ENCODE measurements around the gene CLSTN2. TPM values are rescaled to one million over a fixed set of nuclear protein-coding genes. Genes with fewer than 3 reads are reported as not detected.

The CLSTN2 gene
- total and polyA plus RNA-seq, 2 of the 8 experiments (the other 6 are each of a cell fraction or from before 2014, with no cell fraction given), result 0.39 to 0.52 TPM

- TF ChIP-seq YY1 (IDR thresholded peaks at IDR 0.05; ENCODE audit: low read depth, low read length) (no peak), BRCA1 (IDR thresholded peaks at IDR 0.05; ENCODE audit: low read depth, low read length) (no peak), BACH1 (IDR thresholded peaks at IDR 0.05; ENCODE audit: low read length) (no peak), SUZ12 (IDR thresholded peaks at IDR 0.05; ENCODE audit: low read length) (no peak), RNF2 (IDR thresholded peaks at IDR 0.05; ENCODE audit: borderline replicate concordance, low read depth, low read length, missing control alignments, poor library complexity, severe bottlenecking) (no peak)
- TF ChIP-seq, protein P1, sequence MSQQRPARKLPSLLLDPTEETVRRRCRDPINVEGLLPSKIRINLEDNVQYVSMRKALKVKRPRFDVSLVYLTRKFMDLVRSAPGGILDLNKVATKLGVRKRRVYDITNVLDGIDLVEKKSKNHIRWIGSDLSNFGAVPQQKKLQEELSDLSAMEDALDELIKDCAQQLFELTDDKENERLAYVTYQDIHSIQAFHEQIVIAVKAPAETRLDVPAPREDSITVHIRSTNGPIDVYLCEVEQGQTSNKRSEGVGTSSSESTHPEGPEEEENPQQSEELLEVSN (IDR thresholded peaks at IDR 0.05), result no peak
Observed at GRCh38 chr3:140595295-140595694, 660.3 kb downstream of the CLSTN2 start (continued).

Measured in H1 (cell line).